ENCODE measurements around the gene TTLL7.

TTLL7 gene

GRCh38 chr1:84037758-84038611, 39.1 kb upstream of the TTLL7 start:
- Histone ChIP-seq H3K27ac (ENCODE audit: low read depth, low read length, poor library complexity, severe bottlenecking) (no peak overlapping the region), H3K9me2 (ENCODE audit: low read depth, low read length) (no peaks in the 10 kb centered on the region), H2AFZ (ENCODE audit: low read length) (no peak overlapping the region), H3K9me3 (ENCODE audit: low read length) (no peaks in the 10 kb centered on the region), H3K4me3 (ENCODE audit: low read depth, low read length, poor library complexity, severe bottlenecking) (no peak overlapping the region), H4K20me1 (ENCODE audit: insufficient read depth, low read length) (no peaks in the 10 kb centered on the region), H3K4me2 (ENCODE audit: low read length) (no peak overlapping the region), H3K9ac (ENCODE audit: low read length) (no peak overlapping the region), H3K79me2 (ENCODE audit: insufficient read depth, low read length) (no peaks in the 10 kb centered on the region), H3F3A (ENCODE audit: insufficient read depth, low read length) (no peaks in the 10 kb centered on the region), H3K36me3 (ENCODE audit: insufficient read depth, low read length) (no peaks in the 10 kb centered on the region), H3K4me1 (ENCODE audit: insufficient read depth, low read length, severe bottlenecking) (no peaks in the 10 kb centered on the region), H3K27me3 (ENCODE audit: insufficient read depth, low read length) (no peaks in the 10 kb centered on the region)
- TF ChIP-seq CTCF (IDR thresholded peaks at IDR 0.05; ENCODE audit: low read length) (peak; percentile 5; the same call in 1 of the 2 replicates), EZH2 (IDR thresholded peaks at IDR 0.05; ENCODE audit: borderline replicate concordance, low read length) (no peak)

- no peak overlapping the region for H3K4me2 ChIP-seq (ENCODE audit: low read length)
- H3K9me3 ChIP-seq (ENCODE audit: low read length), result no peaks in the 10 kb centered on the region
- no peaks in the 10 kb centered on the region for H3F3A ChIP-seq (ENCODE audit: insufficient read depth, low read length)
- no peaks in the 10 kb centered on the region for H3K27me3 ChIP-seq (ENCODE audit: insufficient read depth, low read length)
- H4K20me1 ChIP-seq (ENCODE audit: insufficient read depth, low read length), result no peaks in the 10 kb centered on the region
- H3K79me2 ChIP-seq (ENCODE audit: insufficient read depth, low read length), result no peaks in the 10 kb centered on the region
- no peak overlapping the region for H3K9ac ChIP-seq (ENCODE audit: low read length)
- no peak overlapping the region for H3K27ac ChIP-seq (ENCODE audit: low read depth, low read length, poor library complexity, severe bottlenecking)
- no peaks in the 10 kb centered on the region for H3K4me1 ChIP-seq (ENCODE audit: insufficient read depth, low read length, severe bottlenecking)
- no peak overlapping the region for H2AFZ ChIP-seq (ENCODE audit: low read length)
- TF ChIP-seq EZH2 (IDR thresholded peaks at IDR 0.05; ENCODE audit: borderline replicate concordance, low read length), result no peak
- no peak for TF ChIP-seq CTCF (IDR thresholded peaks at IDR 0.05; ENCODE audit: low read length)
- H3K9me2 ChIP-seq (ENCODE audit: low read depth, low read length), result no peaks in the 10 kb centered on the region
- no peak overlapping the region for H3K4me3 ChIP-seq (ENCODE audit: low read depth, low read length, poor library complexity, severe bottlenecking)
- H3K36me3 ChIP-seq (ENCODE audit: insufficient read depth, low read length), result no peaks in the 10 kb centered on the region
These were observed 32.9 kb upstream of the TTLL7 start for GRCh38 chr1:84031802-84032327.

GRCh38 chr1:84027368-84027767, 28.4 kb upstream of the TTLL7 start:
- Histone ChIP-seq H3K4me3 (ENCODE audit: low read depth, low read length, poor library complexity, severe bottlenecking) (no peak overlapping the region), H3K9ac (ENCODE audit: low read length) (no peak overlapping the region), H3K27ac (ENCODE audit: low read depth, low read length, poor library complexity, severe bottlenecking) (no peak overlapping the region), H2AFZ (ENCODE audit: low read length) (no peak overlapping the region), H3K36me3 (ENCODE audit: insufficient read depth, low read length) (no peaks in the 10 kb centered on the region), H3K79me2 (ENCODE audit: insufficient read depth, low read length) (no peaks in the 10 kb centered on the region), H3K9me2 (ENCODE audit: low read depth, low read length) (no peaks in the 10 kb centered on the region), H3F3A (ENCODE audit: insufficient read depth, low read length) (no peaks in the 10 kb centered on the region), H3K4me2 (ENCODE audit: low read length) (no peak overlapping the region), H4K20me1 (ENCODE audit: insufficient read depth, low read length) (no peaks in the 10 kb centered on the region), H3K9me3 (ENCODE audit: low read length) (no peaks in the 10 kb centered on the region; the same call in 1 of the 2 replicates), H3K27me3 (ENCODE audit: insufficient read depth, low read length) (no peaks in the 10 kb centered on the region), H3K4me1 (ENCODE audit: insufficient read depth, low read length, severe bottlenecking) (no peaks in the 10 kb centered on the region)
- TF ChIP-seq EZH2 (IDR thresholded peaks at IDR 0.05; ENCODE audit: borderline replicate concordance, low read length) (no peak), CTCF (IDR thresholded peaks at IDR 0.05; ENCODE audit: low read length) (no peak)
